Subcutaneous adipose tissue (tissue), 4 donors: Measurements from ENCODE around the gene PCBD1. TPM values are rescaled to one million over a fixed set of nuclear protein-coding genes. Genes with fewer than 3 reads are reported as not detected.

ENCODE experiments used
- total RNA-seq, 4 donors: library from RNA; depleted of rRNA; stranded (reverse); fragments of >200 nt; gene quantifications; one replicate each; pipeline ENCODE4 v1.1.0, GENCODE V29; 2016
- TF ChIP-seq, protein P1 (sequence below): fragments of 450-650 bp; IDR thresholded peaks from one replicate; pipeline ENCODE4 v1.5.1; 2016; ENCODE audit warnings: low read depth, mild to moderate bottlenecking, control low read depth, antibody characterized with exemption, moderate library complexity

The PCBD1 gene
- total RNA-seq, 4 donors from 2014 or later, result 62.8 to 141 (median 83.7) TPM

DNA sequence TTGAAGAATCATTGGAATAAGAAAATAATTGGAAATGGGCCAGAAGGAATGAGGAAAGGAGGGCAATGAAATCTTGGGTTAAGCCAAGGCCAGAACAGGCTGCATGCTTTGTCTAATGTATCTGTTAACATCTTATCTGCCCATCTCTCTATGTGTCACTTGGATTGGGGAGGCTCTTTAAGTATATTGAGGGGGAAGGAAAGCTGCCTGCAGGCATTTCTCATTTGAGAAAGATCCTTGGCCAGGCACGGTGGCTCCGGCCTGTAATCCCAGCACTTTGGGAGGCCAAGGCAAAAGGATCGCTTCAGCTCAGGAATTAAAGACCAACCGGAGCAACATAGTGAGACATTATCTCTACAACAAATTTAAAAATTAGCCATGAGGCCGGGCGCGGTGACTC lies 14.3 kb downstream of the PCBD1 start:
- TF ChIP-seq, protein P1, sequence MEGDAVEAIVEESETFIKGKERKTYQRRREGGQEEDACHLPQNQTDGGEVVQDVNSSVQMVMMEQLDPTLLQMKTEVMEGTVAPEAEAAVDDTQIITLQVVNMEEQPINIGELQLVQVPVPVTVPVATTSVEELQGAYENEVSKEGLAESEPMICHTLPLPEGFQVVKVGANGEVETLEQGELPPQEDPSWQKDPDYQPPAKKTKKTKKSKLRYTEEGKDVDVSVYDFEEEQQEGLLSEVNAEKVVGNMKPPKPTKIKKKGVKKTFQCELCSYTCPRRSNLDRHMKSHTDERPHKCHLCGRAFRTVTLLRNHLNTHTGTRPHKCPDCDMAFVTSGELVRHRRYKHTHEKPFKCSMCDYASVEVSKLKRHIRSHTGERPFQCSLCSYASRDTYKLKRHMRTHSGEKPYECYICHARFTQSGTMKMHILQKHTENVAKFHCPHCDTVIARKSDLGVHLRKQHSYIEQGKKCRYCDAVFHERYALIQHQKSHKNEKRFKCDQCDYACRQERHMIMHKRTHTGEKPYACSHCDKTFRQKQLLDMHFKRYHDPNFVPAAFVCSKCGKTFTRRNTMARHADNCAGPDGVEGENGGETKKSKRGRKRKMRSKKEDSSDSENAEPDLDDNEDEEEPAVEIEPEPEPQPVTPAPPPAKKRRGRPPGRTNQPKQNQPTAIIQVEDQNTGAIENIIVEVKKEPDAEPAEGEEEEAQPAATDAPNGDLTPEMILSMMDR, result no peak

DNA sequence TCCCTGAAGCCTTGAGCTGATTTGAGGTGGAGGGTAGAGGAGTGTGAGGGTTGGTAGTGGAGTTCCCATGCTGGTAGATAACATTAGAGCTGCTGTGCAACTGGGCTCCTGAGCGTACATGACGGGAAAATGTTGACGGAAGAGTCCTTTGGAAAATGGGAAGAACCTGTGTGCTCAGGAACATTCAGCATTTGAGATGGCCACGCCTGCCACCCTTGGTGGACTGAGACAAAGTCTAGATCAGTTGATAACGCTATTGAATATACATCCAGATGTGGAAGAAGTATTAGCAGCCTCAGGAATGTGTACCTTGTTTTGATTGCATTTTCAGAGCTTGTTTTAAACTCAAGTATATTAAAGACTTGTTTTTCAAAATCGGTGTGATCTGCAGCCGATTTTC lies 16.1 kb downstream of the PCBD1 start:
- TF ChIP-seq, protein P1, result no peak

DNA sequence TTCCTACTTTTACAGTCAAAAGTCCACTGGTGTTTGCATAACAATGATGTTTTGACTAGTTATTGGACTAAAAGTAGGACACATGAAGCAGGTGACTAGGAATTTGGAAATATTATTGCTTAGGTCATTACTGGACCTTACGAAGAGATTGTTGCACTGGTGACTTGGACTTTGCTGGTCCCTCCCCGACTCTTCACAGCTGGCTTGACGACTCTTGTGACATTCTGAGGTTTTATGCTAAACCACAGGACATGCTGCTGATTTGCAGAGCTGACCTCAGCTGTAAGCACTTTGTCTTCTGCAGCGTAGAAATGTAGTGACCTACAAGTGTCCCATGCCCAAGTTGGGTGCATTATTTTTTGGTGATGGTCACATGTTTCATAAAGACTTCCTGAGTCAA lies 21.9 kb downstream of the PCBD1 start:
- TF ChIP-seq, protein P1, result no peak

DNA sequence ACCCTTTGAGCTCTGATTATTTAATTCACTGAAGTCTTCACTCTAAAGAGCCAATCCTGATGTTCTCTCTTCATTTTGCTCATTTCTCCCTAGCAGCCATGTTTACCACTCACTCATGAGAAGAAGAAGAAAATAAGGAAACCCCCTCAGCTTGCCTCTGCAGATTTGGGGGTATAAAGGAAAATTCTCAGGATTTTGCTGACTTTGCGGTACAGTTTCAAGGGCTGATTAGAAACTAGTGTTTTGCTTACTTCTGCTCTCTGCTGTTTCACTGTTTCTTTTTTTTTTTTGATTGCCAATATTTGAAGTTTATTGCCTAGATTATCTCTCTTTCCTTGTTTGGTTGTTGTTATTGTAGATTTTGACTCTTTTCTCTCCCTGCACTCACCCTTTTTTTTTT lies 23.4 kb downstream of the PCBD1 start:
- TF ChIP-seq, protein P1, result no peak

DNA sequence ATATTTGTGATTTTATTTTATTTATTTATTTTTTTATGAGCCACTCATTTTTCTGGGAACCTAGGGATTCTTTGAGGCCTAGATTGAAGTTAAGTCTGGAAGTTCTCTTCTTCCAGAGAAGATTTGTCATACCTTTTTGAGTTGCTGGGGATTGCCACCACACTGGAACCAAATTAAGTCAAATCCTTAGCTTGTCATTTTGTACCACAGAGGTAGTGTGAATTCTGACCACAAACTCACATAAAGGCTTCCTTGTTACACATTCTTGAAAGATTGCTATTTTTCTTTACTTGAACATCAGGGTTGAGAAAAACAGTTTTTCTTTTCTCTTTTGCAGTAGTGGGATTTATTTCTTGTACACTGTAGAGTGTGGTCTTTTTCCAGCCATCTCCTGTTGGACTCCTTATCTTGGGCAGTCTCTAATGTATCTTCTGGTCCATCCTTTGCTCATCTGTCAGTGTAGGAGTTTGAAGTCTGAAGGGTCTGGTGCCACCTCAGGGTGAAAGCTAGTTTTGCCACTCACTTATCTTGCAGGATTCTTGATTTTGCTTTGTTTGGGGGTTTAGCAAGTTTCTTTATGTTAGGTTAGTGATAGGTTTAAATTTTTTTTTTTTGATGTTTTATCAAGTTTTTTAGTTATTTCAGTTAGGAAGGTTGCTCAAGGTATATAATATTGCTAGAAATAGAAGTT lies 24.8 kb downstream of the PCBD1 start:
- TF ChIP-seq, protein P1, result no peak

GRCh38 chr10:70858759-70859158 lies 29.6 kb downstream of the PCBD1 start:
- TF ChIP-seq, protein P1, result no peak

- TF ChIP-seq, protein P1, result no peak
Observed at GRCh38 chr10:70856454-70856853, 31.9 kb downstream of the PCBD1 start.
